Measurements from ENCODE around the gene KLHL5. TPM values are rescaled to one million over a fixed set of nuclear protein-coding genes. Genes with fewer than 3 reads are reported as not detected.

The KLHL5 gene
- total RNA-seq, 4 donors from 2014 or later, result 15.4 to 52.0 (median 33.2) TPM

DNA sequence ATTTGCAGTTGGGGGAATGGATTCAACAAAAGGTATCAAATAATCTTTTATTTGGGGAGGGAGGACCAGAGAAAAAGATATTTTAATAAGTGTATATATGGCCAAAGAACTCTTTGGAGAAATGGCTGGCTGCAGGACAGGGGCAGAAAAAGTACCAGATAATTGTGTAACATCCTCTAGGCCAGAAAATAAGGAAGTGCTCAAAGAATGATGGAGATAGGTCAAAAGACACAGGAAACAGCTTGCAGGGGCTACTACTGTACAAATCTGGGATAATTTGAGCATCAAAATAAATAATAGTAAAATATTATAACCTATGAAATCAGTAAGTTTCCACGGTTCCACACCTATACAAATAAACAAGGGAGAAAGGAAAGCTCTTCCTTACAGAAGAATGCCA lies 34.8 kb downstream of the KLHL5 start:
- no peaks in the 10 kb centered on the region for H3K9me3 ChIP-seq
- intact Hi-C loops (cut with DNase I; ENCODE audit: low total_unique reads), result no loop called here
- no peaks in the 10 kb centered on the region for H3K4me1 ChIP-seq
- H3K27ac ChIP-seq, result no peak overlapping the region
- no peaks in the 10 kb centered on the region for H3K27me3 ChIP-seq
- H3K4me3 ChIP-seq, result no peak overlapping the region
- no peaks in the 10 kb centered on the region for H3K36me3 ChIP-seq
- DNase-seq, result no peak
- no peak for TF ChIP-seq POLR2A (IDR thresholded peaks at IDR 0.05)
- TF ChIP-seq, protein P1, sequence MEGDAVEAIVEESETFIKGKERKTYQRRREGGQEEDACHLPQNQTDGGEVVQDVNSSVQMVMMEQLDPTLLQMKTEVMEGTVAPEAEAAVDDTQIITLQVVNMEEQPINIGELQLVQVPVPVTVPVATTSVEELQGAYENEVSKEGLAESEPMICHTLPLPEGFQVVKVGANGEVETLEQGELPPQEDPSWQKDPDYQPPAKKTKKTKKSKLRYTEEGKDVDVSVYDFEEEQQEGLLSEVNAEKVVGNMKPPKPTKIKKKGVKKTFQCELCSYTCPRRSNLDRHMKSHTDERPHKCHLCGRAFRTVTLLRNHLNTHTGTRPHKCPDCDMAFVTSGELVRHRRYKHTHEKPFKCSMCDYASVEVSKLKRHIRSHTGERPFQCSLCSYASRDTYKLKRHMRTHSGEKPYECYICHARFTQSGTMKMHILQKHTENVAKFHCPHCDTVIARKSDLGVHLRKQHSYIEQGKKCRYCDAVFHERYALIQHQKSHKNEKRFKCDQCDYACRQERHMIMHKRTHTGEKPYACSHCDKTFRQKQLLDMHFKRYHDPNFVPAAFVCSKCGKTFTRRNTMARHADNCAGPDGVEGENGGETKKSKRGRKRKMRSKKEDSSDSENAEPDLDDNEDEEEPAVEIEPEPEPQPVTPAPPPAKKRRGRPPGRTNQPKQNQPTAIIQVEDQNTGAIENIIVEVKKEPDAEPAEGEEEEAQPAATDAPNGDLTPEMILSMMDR (IDR thresholded peaks at IDR 0.05), result no peak

- TF ChIP-seq, protein P1 (IDR thresholded peaks at IDR 0.05), result no peak
- no peak for TF ChIP-seq POLR2A (IDR thresholded peaks at IDR 0.05)
- Histone ChIP-seq H3K27me3 (no peaks in the 10 kb centered on the region), H3K36me3 (no peaks in the 10 kb centered on the region), H3K4me1 (no peaks in the 10 kb centered on the region), H3K27ac (no peak overlapping the region), H3K4me3 (no peak overlapping the region), H3K9me3 (no peaks in the 10 kb centered on the region)
- intact Hi-C loops (cut with DNase I; ENCODE audit: low total_unique reads), result no loop called here
- no peak for DNase-seq
These were observed 35.3 kb downstream of the KLHL5 start for GRCh38 chr4:39097290-39097689.

- H3K36me3 ChIP-seq, result no peaks in the 10 kb centered on the region
- no peak overlapping the region for H3K4me3 ChIP-seq
- no peaks in the 10 kb centered on the region for H3K27me3 ChIP-seq
- TF ChIP-seq, protein P1 (IDR thresholded peaks at IDR 0.05), result no peak
- no peak for TF ChIP-seq POLR2A (IDR thresholded peaks at IDR 0.05)
- no peaks in the 10 kb centered on the region for H3K9me3 ChIP-seq
- no peak overlapping the region for H3K27ac ChIP-seq
- H3K4me1 ChIP-seq, result no peaks in the 10 kb centered on the region
- intact Hi-C loops (cut with DNase I; ENCODE audit: low total_unique reads), result no loop called here
- DNase-seq, result no peak
These were observed 40.3 kb downstream of the KLHL5 start for GRCh38 chr4:39102297-39102696.

DNA sequence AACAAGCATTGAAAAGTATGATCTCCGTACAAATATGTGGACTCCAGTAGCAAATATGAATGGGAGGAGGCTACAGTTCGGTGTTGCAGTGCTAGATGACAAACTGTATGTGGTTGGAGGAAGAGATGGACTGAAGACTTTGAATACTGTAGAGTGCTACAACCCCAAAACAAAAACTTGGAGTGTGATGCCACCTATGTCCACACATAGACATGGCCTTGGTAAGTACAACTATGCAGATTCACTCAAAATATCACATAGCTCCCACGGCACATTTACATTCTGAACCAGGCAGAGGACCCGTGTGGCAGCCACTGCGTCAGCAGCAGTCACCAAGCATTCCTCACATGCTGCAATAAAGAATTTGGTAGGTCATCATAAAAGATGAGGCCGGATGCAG lies 41.3 kb downstream of the KLHL5 start:
- Histone ChIP-seq H3K27ac (no peak overlapping the region), H3K27me3 (no peaks in the 10 kb centered on the region), H3K4me3 (no peak overlapping the region), H3K9me3 (no peaks in the 10 kb centered on the region), H3K36me3 (no peaks in the 10 kb centered on the region), H3K4me1 (no peaks in the 10 kb centered on the region)
- intact Hi-C loops (cut with DNase I; ENCODE audit: low total_unique reads), result no loop called here
- DNase-seq, result no peak
- TF ChIP-seq, protein P1 (IDR thresholded peaks at IDR 0.05), result no peak
- TF ChIP-seq POLR2A (IDR thresholded peaks at IDR 0.05), result no peak

- Histone ChIP-seq H3K4me1 (no peaks in the 10 kb centered on the region), H3K27ac (no peak overlapping the region), H3K27me3 (no peaks in the 10 kb centered on the region), H3K4me3 (no peak overlapping the region), H3K9me3 (no peaks in the 10 kb centered on the region), H3K36me3 (no peaks in the 10 kb centered on the region)
- intact Hi-C loops (cut with DNase I; ENCODE audit: low total_unique reads), result no loop called here
- no peak for DNase-seq
- TF ChIP-seq POLR2A (IDR thresholded peaks at IDR 0.05), result no peak
- TF ChIP-seq, protein P1 (IDR thresholded peaks at IDR 0.05), result no peak
These were observed 42.2 kb downstream of the KLHL5 start for GRCh38 chr4:39104255-39104654.

All from uterus (tissue), 4 donors.